Upper lobe of right lung (tissue), 1 donor: ENCODE data around the gene FAXC. TPM values are rescaled to one million over a fixed set of nuclear protein-coding genes. Genes with fewer than 3 reads are reported as not detected.
"Not testable (repeated sequence)": the region's sequence is repeated elsewhere in the genome, so short reads cannot be mapped to it uniquely, and the experiment has no call there.

ENCODE experiments used
- ATAC-seq: fragments of 200-7000 bp; cut with Tn5 transposase; one replicate; pipeline ENCODE4 v1.9.1; 2020; ENCODE audit warnings: mild to moderate bottlenecking, moderate library complexity
- DNase-seq: peaks from one replicate; pipeline ENCODE4 v3.0.0-alpha.2; 2020
- H3K27ac ChIP-seq: fragments of 200-600 bp; one replicate; pipeline ENCODE4 v1.8.0; 2022
- H3K27me3 ChIP-seq: fragments of 200-600 bp; one replicate; pipeline ENCODE4 v1.8.0; 2022; ENCODE audit warnings: mild to moderate bottlenecking
- H3K36me3 ChIP-seq: fragments of 200-600 bp; one replicate; pipeline ENCODE4 v1.8.0; 2022
- H3K4me1 ChIP-seq: fragments of 200-600 bp; one replicate; pipeline ENCODE4 v1.8.0; 2022
- H3K4me3 ChIP-seq: fragments of 200-600 bp; one replicate; pipeline ENCODE4 v1.8.0; 2022; ENCODE audit warnings: mild to moderate bottlenecking
- H3K9me3 ChIP-seq: fragments of 200-600 bp; one replicate; pipeline ENCODE4 v1.8.0; 2022
- intact Hi-C: fragments of 100-400 bp; cut with DNase I; formaldehyde crosslinking; loops from one replicate; pipeline ENCODE4 v1.11.0; 2022
- total RNA-seq: library from RNA; stranded (reverse); fragmentation: NEBNext Ultra II Directional; extraction: Animal tissue kit (Norgen Biotek cat#: 25700); gene quantifications from one replicate; pipeline ENCODE4 v1.2.1, GENCODE V29; 2021
- TF ChIP-seq, protein P1 (sequence below): fragments of 200-600 bp; IDR thresholded peaks from one replicate; pipeline ENCODE4 v1.8.0; 2022; ENCODE audit warnings: antibody characterized with exemption
- donor health status: DM: no; HTN: yes; CAD: no; lungs with severe emphysema.

The FAXC gene
- total RNA-seq, 1 donor from 2014 or later: 5.4 TPM

DNA sequence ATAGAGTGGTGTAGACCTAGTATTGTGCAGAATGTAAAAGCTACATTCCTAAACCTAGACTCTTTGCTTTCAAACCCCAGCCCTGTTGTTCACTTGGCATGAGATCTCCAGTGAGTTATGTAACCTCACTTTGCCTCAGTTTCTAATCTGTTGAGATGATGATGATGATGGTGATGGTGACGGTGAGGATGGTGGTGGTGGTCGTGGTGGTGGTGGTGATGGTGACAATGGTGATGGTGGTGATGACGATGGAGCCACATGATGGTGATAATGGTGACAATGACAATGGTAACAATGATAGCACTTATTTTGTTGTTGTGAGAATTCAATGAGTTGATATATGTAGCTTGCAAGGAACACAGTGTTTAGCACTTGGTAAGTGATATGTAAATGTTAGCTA is 80.3 kb downstream of the FAXC start:
- no peak for ATAC-seq
- H3K4me3 ChIP-seq: no peak overlapping the region
- TF ChIP-seq, protein P1, sequence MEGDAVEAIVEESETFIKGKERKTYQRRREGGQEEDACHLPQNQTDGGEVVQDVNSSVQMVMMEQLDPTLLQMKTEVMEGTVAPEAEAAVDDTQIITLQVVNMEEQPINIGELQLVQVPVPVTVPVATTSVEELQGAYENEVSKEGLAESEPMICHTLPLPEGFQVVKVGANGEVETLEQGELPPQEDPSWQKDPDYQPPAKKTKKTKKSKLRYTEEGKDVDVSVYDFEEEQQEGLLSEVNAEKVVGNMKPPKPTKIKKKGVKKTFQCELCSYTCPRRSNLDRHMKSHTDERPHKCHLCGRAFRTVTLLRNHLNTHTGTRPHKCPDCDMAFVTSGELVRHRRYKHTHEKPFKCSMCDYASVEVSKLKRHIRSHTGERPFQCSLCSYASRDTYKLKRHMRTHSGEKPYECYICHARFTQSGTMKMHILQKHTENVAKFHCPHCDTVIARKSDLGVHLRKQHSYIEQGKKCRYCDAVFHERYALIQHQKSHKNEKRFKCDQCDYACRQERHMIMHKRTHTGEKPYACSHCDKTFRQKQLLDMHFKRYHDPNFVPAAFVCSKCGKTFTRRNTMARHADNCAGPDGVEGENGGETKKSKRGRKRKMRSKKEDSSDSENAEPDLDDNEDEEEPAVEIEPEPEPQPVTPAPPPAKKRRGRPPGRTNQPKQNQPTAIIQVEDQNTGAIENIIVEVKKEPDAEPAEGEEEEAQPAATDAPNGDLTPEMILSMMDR: no peak

DNA sequence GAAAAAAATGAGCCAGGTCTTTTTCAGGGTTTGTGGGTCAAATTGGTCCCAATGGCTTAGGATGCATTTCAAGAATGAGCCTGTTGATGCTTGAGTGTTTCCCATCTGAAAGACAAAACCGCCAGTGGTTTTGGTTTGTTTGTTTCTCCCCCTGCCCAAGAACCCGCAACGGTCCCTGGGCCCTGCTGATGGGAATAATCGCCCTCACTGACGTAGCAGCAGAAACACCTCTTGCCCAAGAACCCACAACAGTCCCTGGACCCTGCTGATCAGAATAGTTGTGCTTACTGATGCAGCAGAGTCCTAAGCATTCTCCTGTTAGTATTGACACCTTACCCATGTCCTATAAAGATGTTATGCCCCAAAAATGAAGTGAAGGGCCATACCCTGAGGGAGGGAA is 82.5 kb downstream of the FAXC start:
- H3K9me3 ChIP-seq, ATAC-seq, intact Hi-C loops: not testable (repeated sequence)

More for the DNA sequence above, 80.3 kb downstream of the FAXC start:
- no peak for DNase-seq
- Histone ChIP-seq H3K9me3 (no peaks in the 10 kb centered on the region), H3K27ac (no peak overlapping the region), H3K36me3 (no peaks in the 10 kb centered on the region), H3K4me1 (no peaks in the 10 kb centered on the region), H3K27me3 (no peaks in the 10 kb centered on the region)
- intact Hi-C loops: no loop called here

GRCh38 chr6:99265447-99265846 is 84.0 kb downstream of the FAXC start:
- H3K9me3 ChIP-seq, H3K4me1 ChIP-seq, H3K4me3 ChIP-seq, H3K36me3 ChIP-seq, ATAC-seq, DNase-seq, H3K27ac ChIP-seq, H3K27me3 ChIP-seq, intact Hi-C loops: not testable (repeated sequence)

More for the DNA sequence above, 82.5 kb downstream of the FAXC start:
- not testable (repeated sequence) for H3K4me1 ChIP-seq, H3K4me3 ChIP-seq, H3K27me3 ChIP-seq, H3K36me3 ChIP-seq, DNase-seq, H3K27ac ChIP-seq

DNA sequence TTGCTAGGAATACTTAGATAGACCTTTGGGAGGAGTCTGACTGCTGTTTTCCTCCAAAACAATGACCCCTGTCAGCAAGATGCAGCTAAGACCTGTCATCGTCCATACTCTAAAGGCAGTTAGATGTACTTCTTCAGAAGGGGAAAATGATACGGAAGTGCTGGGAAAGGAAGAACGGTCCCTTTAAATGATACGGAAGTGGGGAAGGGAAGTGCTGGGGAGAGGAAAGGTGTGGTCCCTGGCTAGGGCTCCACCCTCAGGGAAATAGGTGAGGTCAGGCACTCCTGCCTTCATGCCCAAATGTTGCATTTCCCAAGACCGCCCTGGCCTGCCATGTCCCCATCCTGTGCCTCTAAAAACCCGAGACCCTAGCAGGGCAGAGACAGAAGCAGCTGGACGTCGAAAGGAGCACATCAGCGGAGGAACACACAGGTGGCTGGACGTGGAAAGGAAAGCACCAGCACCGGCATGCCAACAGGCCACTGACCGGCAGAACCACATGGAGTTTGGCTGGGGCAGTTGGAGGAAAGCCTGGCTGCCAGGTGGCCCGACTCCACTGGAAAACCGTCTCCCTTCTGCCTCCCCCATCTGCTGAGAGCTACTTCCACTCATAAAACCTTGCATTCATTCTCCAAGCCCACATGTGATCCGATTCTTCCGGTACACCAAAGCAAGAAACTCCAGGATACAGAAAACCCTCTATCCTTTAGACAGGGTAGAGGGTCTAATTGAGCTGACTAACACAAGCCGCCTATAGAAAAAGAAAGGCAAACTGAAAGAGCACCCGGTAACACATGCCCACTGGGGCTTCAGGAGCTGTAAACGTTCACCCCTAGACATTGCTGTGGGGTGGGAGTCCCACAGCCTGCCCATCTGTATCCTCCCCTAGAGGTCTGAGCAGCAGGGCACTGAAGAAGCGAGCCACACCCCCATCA is 94.6 kb downstream of the FAXC start:
- TF ChIP-seq, protein P1: no peak
- Histone ChIP-seq H3K4me1 (no peaks in the 10 kb centered on the region), H3K27me3 (no peaks in the 10 kb centered on the region), H3K9me3 (no peaks in the 10 kb centered on the region), H3K27ac (no peak overlapping the region), H3K4me3 (no peak overlapping the region), H3K36me3 (no peaks in the 10 kb centered on the region)
- intact Hi-C loops: no loop called here
- DNase-seq (no peak), ATAC-seq (no peak)

DNA sequence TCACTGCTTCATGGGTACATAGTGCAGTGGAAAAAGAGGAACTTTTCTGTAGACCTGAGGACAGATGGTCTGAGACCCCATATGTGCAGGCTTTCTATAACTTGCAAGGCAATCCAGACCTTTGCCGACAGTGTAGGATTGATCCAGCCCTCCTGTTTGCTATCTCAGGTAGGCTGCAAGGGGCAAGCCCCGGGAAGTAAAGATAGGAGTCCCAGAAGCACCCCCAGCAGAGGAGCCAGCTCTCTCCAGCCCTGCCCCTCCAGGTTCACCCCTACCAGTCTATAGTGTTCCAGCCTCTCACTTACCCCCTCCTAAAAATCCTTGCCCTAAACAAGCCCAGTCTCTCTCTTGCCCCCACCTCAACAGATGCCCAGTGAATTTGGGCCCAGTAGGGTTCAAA is 96.2 kb downstream of the FAXC start:
- no peak overlapping the region for H3K27ac ChIP-seq
- ATAC-seq (no peak), DNase-seq (no peak)
- intact Hi-C loops: no loop called here
- TF ChIP-seq, protein P1: no peak
- H3K9me3 ChIP-seq: no peaks in the 10 kb centered on the region
- no peak overlapping the region for H3K4me3 ChIP-seq
- no peaks in the 10 kb centered on the region for H3K36me3 ChIP-seq
- H3K27me3 ChIP-seq: no peaks in the 10 kb centered on the region
- no peaks in the 10 kb centered on the region for H3K4me1 ChIP-seq

DNA sequence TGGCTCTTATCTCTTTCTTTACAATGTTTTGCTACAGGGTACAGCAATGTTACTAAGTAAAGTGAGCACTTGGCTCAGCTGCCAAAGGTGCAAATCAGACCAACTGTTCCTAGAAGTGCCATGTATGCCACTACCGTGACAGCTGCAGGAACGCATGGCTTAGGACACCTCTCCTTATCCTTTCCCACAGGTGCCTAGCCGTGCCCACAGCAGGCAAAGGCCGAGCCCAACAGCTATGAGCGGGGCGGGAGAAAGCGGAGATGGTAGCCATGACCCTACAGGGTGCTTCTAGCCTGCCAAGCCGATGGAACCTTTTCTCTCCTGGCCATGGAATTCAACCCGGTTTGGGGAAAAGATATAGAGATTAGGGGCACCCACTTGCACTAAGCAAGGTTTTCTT is 97.1 kb downstream of the FAXC start:
- no peak overlapping the region for H3K4me3 ChIP-seq
- H3K9me3 ChIP-seq: no peaks in the 10 kb centered on the region
- TF ChIP-seq, protein P1: no peak
- DNase-seq (no peak), ATAC-seq (peak; percentile 22)
- no peaks in the 10 kb centered on the region for H3K4me1 ChIP-seq
- intact Hi-C loops: no loop called here
- H3K27me3 ChIP-seq: no peaks in the 10 kb centered on the region
- no peak overlapping the region for H3K27ac ChIP-seq
- H3K36me3 ChIP-seq: no peaks in the 10 kb centered on the region
